ENCODE results near the gene RASA3.

- TF ChIP-seq, protein P1, sequence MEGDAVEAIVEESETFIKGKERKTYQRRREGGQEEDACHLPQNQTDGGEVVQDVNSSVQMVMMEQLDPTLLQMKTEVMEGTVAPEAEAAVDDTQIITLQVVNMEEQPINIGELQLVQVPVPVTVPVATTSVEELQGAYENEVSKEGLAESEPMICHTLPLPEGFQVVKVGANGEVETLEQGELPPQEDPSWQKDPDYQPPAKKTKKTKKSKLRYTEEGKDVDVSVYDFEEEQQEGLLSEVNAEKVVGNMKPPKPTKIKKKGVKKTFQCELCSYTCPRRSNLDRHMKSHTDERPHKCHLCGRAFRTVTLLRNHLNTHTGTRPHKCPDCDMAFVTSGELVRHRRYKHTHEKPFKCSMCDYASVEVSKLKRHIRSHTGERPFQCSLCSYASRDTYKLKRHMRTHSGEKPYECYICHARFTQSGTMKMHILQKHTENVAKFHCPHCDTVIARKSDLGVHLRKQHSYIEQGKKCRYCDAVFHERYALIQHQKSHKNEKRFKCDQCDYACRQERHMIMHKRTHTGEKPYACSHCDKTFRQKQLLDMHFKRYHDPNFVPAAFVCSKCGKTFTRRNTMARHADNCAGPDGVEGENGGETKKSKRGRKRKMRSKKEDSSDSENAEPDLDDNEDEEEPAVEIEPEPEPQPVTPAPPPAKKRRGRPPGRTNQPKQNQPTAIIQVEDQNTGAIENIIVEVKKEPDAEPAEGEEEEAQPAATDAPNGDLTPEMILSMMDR (IDR thresholded peaks at IDR 0.05): no peak
- TF ChIP-seq JUN (CRISPR knock-in tag; IDR thresholded peaks at IDR 0.05) (no peak), ETV6 (CRISPR knock-in tag; IDR thresholded peaks at IDR 0.05) (no peak), ZNF121 (CRISPR knock-in tag; IDR thresholded peaks at IDR 0.05) (no peak)
- TF ChIP-seq, protein P2, sequence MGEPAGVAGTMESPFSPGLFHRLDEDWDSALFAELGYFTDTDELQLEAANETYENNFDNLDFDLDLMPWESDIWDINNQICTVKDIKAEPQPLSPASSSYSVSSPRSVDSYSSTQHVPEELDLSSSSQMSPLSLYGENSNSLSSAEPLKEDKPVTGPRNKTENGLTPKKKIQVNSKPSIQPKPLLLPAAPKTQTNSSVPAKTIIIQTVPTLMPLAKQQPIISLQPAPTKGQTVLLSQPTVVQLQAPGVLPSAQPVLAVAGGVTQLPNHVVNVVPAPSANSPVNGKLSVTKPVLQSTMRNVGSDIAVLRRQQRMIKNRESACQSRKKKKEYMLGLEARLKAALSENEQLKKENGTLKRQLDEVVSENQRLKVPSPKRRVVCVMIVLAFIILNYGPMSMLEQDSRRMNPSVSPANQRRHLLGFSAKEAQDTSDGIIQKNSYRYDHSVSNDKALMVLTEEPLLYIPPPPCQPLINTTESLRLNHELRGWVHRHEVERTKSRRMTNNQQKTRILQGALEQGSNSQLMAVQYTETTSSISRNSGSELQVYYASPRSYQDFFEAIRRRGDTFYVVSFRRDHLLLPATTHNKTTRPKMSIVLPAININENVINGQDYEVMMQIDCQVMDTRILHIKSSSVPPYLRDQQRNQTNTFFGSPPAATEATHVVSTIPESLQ (CRISPR knock-in tag; IDR thresholded peaks at IDR 0.05): no peak
Measured at GRCh38 chr13:114054830-114055439, 77.5 kb downstream of the RASA3 start.
